22Rv1 (cell line): ENCODE data around the gene FBLN5.

Experiments
- H3K27ac ChIP-seq: fragments of 450-650 bp; 2 replicates; pipeline ENCODE4 v1.5.1; 2017
- CTCF ChIP-seq: fragments of 450-650 bp; IDR thresholded peaks from 2 replicates; pipeline ENCODE4 v1.5.1; 2017; ENCODE audit warnings: mild to moderate bottlenecking
- ZFX ChIP-seq: fragments of 450-650 bp; IDR thresholded peaks from 2 replicates; pipeline ENCODE4 v1.6.1; 2017; ENCODE audit warnings: antibody characterized with exemption, borderline replicate concordance

The FBLN5 gene

GRCh38 chr14:91869556-91869955 is 77.9 kb downstream of the FBLN5 start:
- no peak overlapping the region for H3K27ac ChIP-seq
- no peak for TF ChIP-seq ZFX
- TF ChIP-seq CTCF, result no peak

- H3K27ac ChIP-seq, result no peak within 1 kb of the TSS
- TF ChIP-seq CTCF (no peak), ZFX (no peak)
Measured at GRCh38 chr14:91867316-91867988, 80.0 kb downstream of the FBLN5 start, which contains the start of gene TC2N. TSS of gene TC2N (minus strand) at chr14:91867536. CDS start at chr14:91813769, 53,767 bp downstream.

- H3K27ac ChIP-seq, result no peak overlapping the region
Measured at GRCh38 chr14:91866511-91867295, 80.8 kb downstream of the FBLN5 start.

GRCh38 chr14:91866061-91866460 is 81.4 kb downstream of the FBLN5 start:
- H3K27ac ChIP-seq, result no peak overlapping the region
- no peak for TF ChIP-seq CTCF
- no peak for TF ChIP-seq ZFX

More at GRCh38 chr14:91866511-91867295, 80.8 kb downstream of the FBLN5 start:
- TF ChIP-seq ZFX, result no peak
- TF ChIP-seq CTCF, result no peak

GRCh38 chr14:91862417-91862816 is 85.1 kb downstream of the FBLN5 start:
- no peak overlapping the region for H3K27ac ChIP-seq
- TF ChIP-seq ZFX, result no peak
- no peak for TF ChIP-seq CTCF

- TF ChIP-seq ZFX (no peak), CTCF (no peak)
- H3K27ac ChIP-seq, result no peak overlapping the region
Measured at GRCh38 chr14:91861091-91861490, 86.4 kb downstream of the FBLN5 start.

GRCh38 chr14:91860238-91860637 is 87.3 kb downstream of the FBLN5 start:
- H3K27ac ChIP-seq, result no peak overlapping the region
- TF ChIP-seq ZFX (no peak), CTCF (no peak)
